ENCODE data around the gene APOL4. TPM values are rescaled to one million over a fixed set of nuclear protein-coding genes. Genes with fewer than 3 reads are reported as not detected.

Gene APOL4
- total RNA-seq, 1 donor from 2014 or later = not detected

- Mint-ChIP-seq H3K27ac (ENCODE audit: unreplicated experiment) (no peak overlapping the region), H3K4me3 (no peak overlapping the region), H3K4me1 (peaks cover 20% of the 10 kb centered on the region), H3K9me3 (no peaks in the 10 kb centered on the region), H3K36me3 (ENCODE audit: low read depth) (no peaks in the 10 kb centered on the region), H3K27me3 (ENCODE audit: low read depth) (no peaks in the 10 kb centered on the region)
- DNase-seq (ENCODE audit: low read depth, low spot score) = no peak
- TF ChIP-seq CTCF (conservative IDR thresholded peaks at IDR 0.05) = no peak
Observed at GRCh38 chr22:36145881-36146280, 55.7 kb downstream of the APOL4 start.

- no peaks in the 10 kb centered on the region for H3K27me3 Mint-ChIP-seq (ENCODE audit: low read depth)
- H3K4me1 Mint-ChIP-seq = peaks cover 20% of the 10 kb centered on the region
- no peaks in the 10 kb centered on the region for H3K36me3 Mint-ChIP-seq (ENCODE audit: low read depth)
- TF ChIP-seq CTCF (conservative IDR thresholded peaks at IDR 0.05) = peak; percentile 83
- peak; percentile 49 for DNase-seq (ENCODE audit: low read depth, low spot score)
- no peak overlapping the region for H3K27ac Mint-ChIP-seq (ENCODE audit: unreplicated experiment)
- H3K4me3 Mint-ChIP-seq = no peak overlapping the region
- no peaks in the 10 kb centered on the region for H3K9me3 Mint-ChIP-seq
Observed at GRCh38 chr22:36144886-36145541, 56.6 kb downstream of the APOL4 start.

GRCh38 chr22:36143956-36144355, 57.7 kb downstream of the APOL4 start:
- Mint-ChIP-seq H3K4me1 (peaks cover 20% of the 10 kb centered on the region), H3K4me3 (no peak overlapping the region), H3K9me3 (no peaks in the 10 kb centered on the region), H3K27me3 (ENCODE audit: low read depth) (no peaks in the 10 kb centered on the region), H3K36me3 (ENCODE audit: low read depth) (no peaks in the 10 kb centered on the region), H3K27ac (ENCODE audit: unreplicated experiment) (no peak overlapping the region)
- no peak for TF ChIP-seq CTCF (conservative IDR thresholded peaks at IDR 0.05)
- DNase-seq (ENCODE audit: low read depth, low spot score) = no peak

GRCh38 chr22:36143066-36143815, 58.4 kb downstream of the APOL4 start:
- no peak overlapping the region for H3K27ac Mint-ChIP-seq (ENCODE audit: unreplicated experiment)
- peaks cover 20% of the 10 kb centered on the region for H3K4me1 Mint-ChIP-seq
- H3K27me3 Mint-ChIP-seq (ENCODE audit: low read depth) = no peaks in the 10 kb centered on the region
- DNase-seq (ENCODE audit: low read depth, low spot score) = no peak
- no peak overlapping the region for H3K4me3 Mint-ChIP-seq
- H3K36me3 Mint-ChIP-seq (ENCODE audit: low read depth) = no peaks in the 10 kb centered on the region
- no peaks in the 10 kb centered on the region for H3K9me3 Mint-ChIP-seq
- no peak for TF ChIP-seq CTCF (conservative IDR thresholded peaks at IDR 0.05)

GRCh38 chr22:36141481-36141880, 60.1 kb downstream of the APOL4 start:
- no peaks in the 10 kb centered on the region for H3K27me3 Mint-ChIP-seq (ENCODE audit: low read depth)
- H3K27ac Mint-ChIP-seq (ENCODE audit: unreplicated experiment) = no peak overlapping the region
- no peaks in the 10 kb centered on the region for H3K9me3 Mint-ChIP-seq
- peaks cover 8% of the 10 kb centered on the region for H3K4me1 Mint-ChIP-seq
- no peak overlapping the region for H3K4me3 Mint-ChIP-seq
- no peaks in the 10 kb centered on the region for H3K36me3 Mint-ChIP-seq (ENCODE audit: low read depth)
- no peak for TF ChIP-seq CTCF (conservative IDR thresholded peaks at IDR 0.05)
- no peak for DNase-seq (ENCODE audit: low read depth, low spot score)

Other genes with a start within 250 kb of the APOL4 start
- gene RBFOX2, start 173.0 kb downstream of the APOL4 start, total RNA-seq = 126 and 136 TPM in 2 replicates
- not detected in 2 replicates for gene APOL3, start 41.1 kb downstream of the APOL4 start, total RNA-seq
- gene APOL2, start 37.7 kb upstream of the APOL4 start, total RNA-seq = 14.2 and 15.7 TPM in 2 replicates
- gene APOL1, start 51.3 kb upstream of the APOL4 start, total RNA-seq = not detected in 2 replicates
- 160 and 171 TPM in 2 replicates for gene MYH9, start 186.2 kb upstream of the APOL4 start, total RNA-seq